ENCODE results near the gene ZNF625.
"Not testable (repeated sequence)": the region's sequence is repeated elsewhere in the genome, so short reads cannot be mapped to it uniquely, and the experiment has no call there.

The ZNF625 gene

GRCh38 chr19:12112701-12113100 lies 43.8 kb downstream of the ZNF625 start:
- DNase-seq, result no peak

GRCh38 chr19:12111943-12112637 lies 44.4 kb downstream of the ZNF625 start:
- H3K4me3 ChIP-seq (ENCODE audit: control insufficient read depth in 1 of 7, extremely low read depth in 1 of 7, insufficient read depth in 4 of 7, low read depth in 2 of 7, low read length in 6 of 7), result peak overlapping the region in 1 of 7 experiments; percentile 10
- peaks cover 26 to 61% (median 50%) of the 10 kb centered on the region in 4 experiments for H3K36me3 ChIP-seq (ENCODE audit: control insufficient read depth in 4 of 4, insufficient read depth in 4 of 4, low read length in 3 of 4)
- H3K9me3 ChIP-seq (ENCODE audit: control extremely low read depth in 1 of 5, control insufficient read depth in 4 of 5, insufficient read depth in 2 of 5, low read depth in 1 of 5, low read length in 4 of 5), result peaks cover 18 to 60% (median 39%) of the 10 kb centered on the region in 5 experiments
- no peak for DNase-seq
- POLR2A ChIA-PET, result no interaction called here
- no peak overlapping the region for H3K27ac ChIP-seq (ENCODE audit: insufficient read depth in 1 of 2, low read depth in 1 of 2, low read length in 2 of 2, poor library complexity in 1 of 2, severe bottlenecking in 2 of 2)
- no peaks in the 10 kb centered on the region for H3K27me3 ChIP-seq (replicated peaks in 2 of 5; ENCODE audit: control insufficient read depth in 4 of 5, insufficient read depth in 5 of 5, low read length in 4 of 5)
- 100% methylated on average over 6 of the region's 8 CpGs for WGBS (ENCODE audit: insufficient coverage)
- CTCF ChIA-PET, result no interaction called here
- H3K4me1 ChIP-seq (ENCODE audit: control extremely low read depth in 1 of 4, control insufficient read depth in 4 of 4, insufficient read depth in 4 of 4, low read length in 3 of 4), result no peaks in the 10 kb centered on the region

More at GRCh38 chr19:12112701-12113100, 43.8 kb downstream of the ZNF625 start:
- H3K9me3 ChIP-seq (ENCODE audit: control extremely low read depth in 1 of 5, control insufficient read depth in 4 of 5, insufficient read depth in 2 of 5, low read depth in 1 of 5, low read length in 4 of 5), result peaks cover 18 to 66% (median 39%) of the 10 kb centered on the region in 5 experiments
- POLR2A ChIA-PET, result no interaction called here
- no peak overlapping the region for H3K4me3 ChIP-seq (ENCODE audit: control insufficient read depth in 1 of 7, extremely low read depth in 1 of 7, insufficient read depth in 4 of 7, low read depth in 2 of 7, low read length in 6 of 7)
- CTCF ChIA-PET, result no interaction called here
- peaks cover 26 to 67% (median 52%) of the 10 kb centered on the region in 4 experiments for H3K36me3 ChIP-seq (ENCODE audit: control insufficient read depth in 4 of 4, insufficient read depth in 4 of 4, low read length in 3 of 4)
- no peak overlapping the region for H3K27ac ChIP-seq (ENCODE audit: insufficient read depth in 1 of 2, low read depth in 1 of 2, low read length in 2 of 2, poor library complexity in 1 of 2, severe bottlenecking in 2 of 2)
- H3K27me3 ChIP-seq (replicated peaks in 2 of 5; ENCODE audit: control insufficient read depth in 4 of 5, insufficient read depth in 5 of 5, low read length in 4 of 5), result no peaks in the 10 kb centered on the region
- H3K4me1 ChIP-seq (ENCODE audit: control extremely low read depth in 1 of 4, control insufficient read depth in 4 of 4, insufficient read depth in 4 of 4, low read length in 3 of 4), result no peaks in the 10 kb centered on the region
- 98% methylated on average over 7 of the region's 8 CpGs for WGBS (ENCODE audit: insufficient coverage)

DNA sequence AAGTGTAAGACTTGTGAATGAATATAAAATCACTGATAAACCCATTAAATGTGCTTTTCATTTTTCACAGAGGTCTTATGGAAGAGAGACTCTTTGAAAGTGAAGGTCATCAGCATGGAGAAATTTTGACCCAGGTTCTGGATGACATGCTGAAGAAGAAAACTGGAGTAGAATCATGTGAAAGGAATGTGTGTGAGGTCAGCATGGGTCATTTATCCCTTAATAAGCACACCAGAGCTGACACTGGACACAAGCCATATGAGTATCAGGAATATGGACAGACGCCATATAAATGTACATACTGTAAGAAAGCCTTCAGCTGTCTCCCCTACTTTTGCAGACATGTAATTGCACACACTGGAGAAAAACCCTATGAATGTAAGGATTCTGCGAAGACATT lies 45.4 kb downstream of the ZNF625 start:
- no peak overlapping the region for H3K27ac ChIP-seq (ENCODE audit: insufficient read depth in 1 of 2, low read depth in 1 of 2, low read length in 2 of 2, poor library complexity in 1 of 2, severe bottlenecking in 2 of 2)
- DNase-seq, result no peak
- ChIA-PET CTCF (no interaction called here), POLR2A (no interaction called here)
- no peak overlapping the region for H3K4me3 ChIP-seq (ENCODE audit: control insufficient read depth in 1 of 7, extremely low read depth in 1 of 7, insufficient read depth in 4 of 7, low read depth in 2 of 7, low read length in 6 of 7)
- H3K9me3 ChIP-seq (ENCODE audit: control extremely low read depth in 1 of 5, control insufficient read depth in 4 of 5, insufficient read depth in 2 of 5, low read depth in 1 of 5, low read length in 4 of 5), result peaks cover 21 to 66% (median 46%) of the 10 kb centered on the region in 5 experiments
- peaks cover 29 to 66% (median 54%) of the 10 kb centered on the region in 4 experiments for H3K36me3 ChIP-seq (ENCODE audit: control insufficient read depth in 4 of 4, insufficient read depth in 4 of 4, low read length in 3 of 4)
- 100% methylated on average over 1 of the region's 2 CpGs for WGBS (ENCODE audit: insufficient coverage)
- no peaks in the 10 kb centered on the region for H3K27me3 ChIP-seq (replicated peaks in 2 of 5; ENCODE audit: control insufficient read depth in 4 of 5, insufficient read depth in 5 of 5, low read length in 4 of 5)
- H3K4me1 ChIP-seq (ENCODE audit: control extremely low read depth in 1 of 4, control insufficient read depth in 4 of 4, insufficient read depth in 4 of 4, low read length in 3 of 4), result no peaks in the 10 kb centered on the region

- no CpG with 5 or more reads among the region's 4 CpGs for WGBS (ENCODE audit: insufficient coverage)
- CTCF ChIA-PET, result interaction anchor here (1.4 to 2.1 kb wide), 3 partner anchors 13 to 37 kb away, joined by 4 to 8 read pairs (median 4); no protein-coding TSS in a partner anchor
- POLR2A ChIA-PET; DNase-seq; H3K27me3 ChIP-seq (replicated peaks in 2 of 5; ENCODE audit: control insufficient read depth in 4 of 5, insufficient read depth in 5 of 5, low read length in 4 of 5); H3K27ac ChIP-seq (ENCODE audit: insufficient read depth in 1 of 2, low read depth in 1 of 2, low read length in 2 of 2, poor library complexity in 1 of 2, severe bottlenecking in 2 of 2); H3K4me1 ChIP-seq (ENCODE audit: control extremely low read depth in 1 of 4, control insufficient read depth in 4 of 4, insufficient read depth in 4 of 4, low read length in 3 of 4); H3K4me3 ChIP-seq (ENCODE audit: control insufficient read depth in 1 of 7, extremely low read depth in 1 of 7, insufficient read depth in 4 of 7, low read depth in 2 of 7, low read length in 6 of 7): not testable (repeated sequence)
- Histone ChIP-seq H3K36me3 (ENCODE audit: control insufficient read depth in 4 of 4, insufficient read depth in 4 of 4, low read length in 3 of 4) (peaks cover 0 to 30% (median 6%) of the 10 kb centered on the region in 4 experiments), H3K9me3 (ENCODE audit: control extremely low read depth in 1 of 5, control insufficient read depth in 4 of 5, insufficient read depth in 2 of 5, low read depth in 1 of 5, low read length in 4 of 5) (peaks cover 5 to 58% (median 30%) of the 10 kb centered on the region in 5 experiments)
Observed at GRCh38 chr19:12103909-12104308, 52.6 kb downstream of the ZNF625 start.

- H3K27me3 ChIP-seq (replicated peaks in 2 of 5; ENCODE audit: control insufficient read depth in 4 of 5, insufficient read depth in 5 of 5, low read length in 4 of 5), result no peaks in the 10 kb centered on the region
- peaks cover 6 to 38% (median 29%) of the 10 kb centered on the region in 5 experiments for H3K9me3 ChIP-seq (ENCODE audit: control extremely low read depth in 1 of 5, control insufficient read depth in 4 of 5, insufficient read depth in 2 of 5, low read depth in 1 of 5, low read length in 4 of 5)
- H3K36me3 ChIP-seq (ENCODE audit: control insufficient read depth in 4 of 4, insufficient read depth in 4 of 4, low read length in 3 of 4), result peaks cover 7 to 46% (median 17%) of the 10 kb centered on the region in 4 experiments
- peaks cover 0 to 6% (median 2%) of the 10 kb centered on the region in 4 experiments for H3K4me1 ChIP-seq (ENCODE audit: control extremely low read depth in 1 of 4, control insufficient read depth in 4 of 4, insufficient read depth in 4 of 4, low read length in 3 of 4)
- ChIA-PET POLR2A (no interaction called here), CTCF (interaction anchor here (1.2 to 1.4 kb wide), 3 partner anchors 11 to 174 kb away, joined by 3 read pairs; no protein-coding TSS in a partner anchor)
- no peak overlapping the region for H3K27ac ChIP-seq (ENCODE audit: insufficient read depth in 1 of 2, low read depth in 1 of 2, low read length in 2 of 2, poor library complexity in 1 of 2, severe bottlenecking in 2 of 2)
- DNase-seq, result no peak
- no peak overlapping the region for H3K4me3 ChIP-seq (ENCODE audit: control insufficient read depth in 1 of 7, extremely low read depth in 1 of 7, insufficient read depth in 4 of 7, low read depth in 2 of 7, low read length in 6 of 7)
- WGBS (ENCODE audit: insufficient coverage), result over 99% methylated on average over 6 of the region's 9 CpGs
Observed at GRCh38 chr19:12098040-12098439, 58.5 kb downstream of the ZNF625 start.

GRCh38 chr19:12095111-12095790 lies 61.3 kb downstream of the ZNF625 start:
- peaks cover 7 to 42% (median 17%) of the 10 kb centered on the region in 4 experiments for H3K36me3 ChIP-seq (ENCODE audit: control insufficient read depth in 4 of 4, insufficient read depth in 4 of 4, low read length in 3 of 4)
- no peaks in the 10 kb centered on the region for H3K27me3 ChIP-seq (replicated peaks in 2 of 5; ENCODE audit: control insufficient read depth in 4 of 5, insufficient read depth in 5 of 5, low read length in 4 of 5)
- H3K27ac ChIP-seq (ENCODE audit: insufficient read depth in 1 of 2, low read depth in 1 of 2, low read length in 2 of 2, poor library complexity in 1 of 2, severe bottlenecking in 2 of 2), result no peak overlapping the region
- ChIA-PET POLR2A (no interaction called here), CTCF (no interaction called here)
- peaks cover 6 to 24% (median 17%) of the 10 kb centered on the region in 5 experiments for H3K9me3 ChIP-seq (ENCODE audit: control extremely low read depth in 1 of 5, control insufficient read depth in 4 of 5, insufficient read depth in 2 of 5, low read depth in 1 of 5, low read length in 4 of 5)
- no CpG with 5 or more reads among the region's 4 CpGs for WGBS (ENCODE audit: insufficient coverage)
- no peak for DNase-seq
- H3K4me1 ChIP-seq (ENCODE audit: control extremely low read depth in 1 of 4, control insufficient read depth in 4 of 4, insufficient read depth in 4 of 4, low read length in 3 of 4), result peaks cover 0 to 12% (median 4%) of the 10 kb centered on the region in 4 experiments
- no peak overlapping the region for H3K4me3 ChIP-seq (ENCODE audit: control insufficient read depth in 1 of 7, extremely low read depth in 1 of 7, insufficient read depth in 4 of 7, low read depth in 2 of 7, low read length in 6 of 7)

Measured in common myeloid progenitor, CD34-positive (primary cell).